ENCODE results near the gene AEBP1. TPM values are rescaled to one million over a fixed set of nuclear protein-coding genes. Genes with fewer than 3 reads are reported as not detected.
A peak's percentile ranks its signal among the peaks of the same experiment; 100 is the strongest.

The AEBP1 gene
- total RNA-seq, 1 donor from 2014 or later = 18.4 TPM

DNA sequence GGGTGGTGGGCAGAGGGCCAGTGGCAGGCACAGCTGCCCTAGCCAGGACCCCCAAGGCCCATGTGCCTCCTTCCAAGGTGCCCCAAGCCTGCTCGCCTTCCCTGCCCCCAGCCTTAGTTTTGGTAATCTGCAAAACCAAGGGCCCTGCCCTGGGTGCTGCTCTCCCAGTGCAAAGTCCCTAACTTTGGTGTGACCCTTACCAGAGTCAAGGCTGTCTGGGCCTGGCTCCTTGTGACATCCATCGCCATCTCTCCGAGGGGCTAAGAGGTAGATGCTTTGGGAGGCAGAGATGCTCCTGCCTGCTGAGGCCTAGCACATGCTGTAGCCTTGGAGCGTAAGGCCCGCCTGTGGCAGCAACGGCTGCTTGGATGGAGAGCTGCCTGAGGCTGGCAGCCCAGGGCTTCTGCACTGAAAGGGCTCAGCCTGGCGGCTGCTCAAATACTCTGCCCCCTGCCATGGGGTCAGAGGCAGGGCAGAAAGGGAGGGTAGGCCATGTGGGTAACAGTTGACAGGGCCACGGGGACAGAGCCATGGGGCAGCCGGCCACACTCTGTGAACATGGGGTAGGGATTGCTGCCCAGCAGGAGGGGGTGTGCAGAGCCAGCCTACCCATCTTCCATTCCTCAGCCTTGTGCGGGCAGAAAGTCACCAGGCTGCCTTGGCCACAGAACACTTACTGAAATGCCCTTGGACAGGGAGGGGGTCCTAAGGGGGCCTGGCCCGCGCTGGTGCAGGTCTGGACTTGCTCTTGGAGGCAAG lies 54.9 kb downstream of the AEBP1 start:
- intact Hi-C loops (cut with micrococcal nuclease) = no loop called here
- DNase-seq (no peak), ATAC-seq (no peak)

DNA sequence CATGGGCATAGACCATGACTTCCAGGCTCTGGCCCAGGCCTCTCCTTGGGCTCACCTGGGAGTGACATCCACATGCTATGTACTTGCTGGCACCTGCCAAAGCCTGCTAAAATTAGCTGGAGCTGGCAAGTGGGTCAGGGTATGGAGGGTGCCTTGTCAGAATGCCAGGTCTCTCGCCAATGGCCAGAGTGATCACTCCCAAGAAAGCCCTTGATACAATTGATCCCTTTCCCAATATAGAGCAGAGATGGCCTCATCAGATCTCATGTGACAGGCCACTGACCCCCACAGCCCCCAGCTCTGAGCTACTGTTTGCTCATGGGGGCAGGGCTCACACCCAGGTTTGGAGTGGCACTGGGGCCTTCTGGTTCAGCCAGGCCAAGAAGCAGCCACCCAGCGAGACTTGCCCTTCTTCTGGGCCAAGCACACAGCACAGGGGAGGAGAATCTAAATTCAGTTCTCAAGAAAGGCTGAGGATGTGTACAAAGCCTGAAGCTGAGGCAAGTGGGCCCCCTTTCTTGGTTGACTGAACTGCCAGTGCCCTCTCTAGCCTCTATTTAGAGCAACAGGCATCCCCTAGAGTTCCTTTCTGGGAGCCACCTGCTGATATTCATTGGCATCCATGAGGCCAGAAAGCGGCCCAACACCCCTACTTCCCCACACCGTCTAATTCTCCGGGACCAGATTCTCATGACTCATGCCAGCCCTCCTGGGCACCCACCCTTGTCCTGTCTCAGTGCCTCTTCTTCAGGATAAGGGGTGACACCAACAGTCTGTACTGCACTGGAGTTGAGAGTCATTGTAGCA lies 55.9 kb downstream of the AEBP1 start:
- peak; percentile 86 for ATAC-seq
- intact Hi-C loops (cut with micrococcal nuclease) = no loop called here

DNA sequence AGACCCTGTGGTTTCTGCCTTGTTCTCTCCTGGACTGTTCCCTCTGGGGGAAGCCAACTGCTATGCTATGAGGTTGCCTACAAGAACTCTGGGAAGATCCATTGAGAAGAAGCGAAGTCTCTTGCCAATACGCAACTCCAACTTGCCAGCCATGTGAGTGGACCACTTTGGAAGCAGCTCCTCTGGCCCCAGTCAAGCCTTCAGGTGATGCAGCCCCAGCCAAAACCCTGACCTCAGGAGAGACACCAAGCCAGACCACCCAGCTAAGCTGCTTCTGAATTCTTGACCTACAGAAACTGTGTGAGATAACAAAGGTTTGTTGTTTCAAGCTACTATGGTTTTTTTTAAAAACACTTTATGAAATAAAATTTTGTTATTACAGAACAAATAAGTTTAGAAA lies 57.2 kb downstream of the AEBP1 start:
- intact Hi-C loops (cut with micrococcal nuclease) = no loop called here
- ATAC-seq (no peak), DNase-seq (no peak)

More for the DNA sequence above, 55.9 kb downstream of the AEBP1 start:
- no peak for DNase-seq

DNA sequence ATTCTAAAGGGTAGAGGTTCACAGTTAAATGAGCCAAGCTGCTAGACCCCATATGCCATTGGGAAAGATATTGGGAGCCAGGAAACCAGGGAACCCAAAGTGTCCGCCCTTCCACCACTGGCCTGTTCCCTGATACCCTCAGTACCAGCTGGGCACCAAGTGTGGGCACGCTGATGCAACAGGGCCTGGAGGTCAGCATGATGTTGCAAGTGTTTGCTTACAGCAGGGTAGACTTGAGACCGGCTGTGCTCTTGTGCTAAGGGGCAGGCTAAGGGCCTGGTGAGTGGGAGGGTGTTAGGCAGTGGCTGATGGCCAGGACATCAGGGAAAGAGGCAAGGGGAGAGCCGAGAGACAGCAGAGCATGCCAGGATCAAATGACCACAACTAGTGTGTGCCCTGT lies 58.0 kb downstream of the AEBP1 start:
- intact Hi-C loops (cut with micrococcal nuclease) = no loop called here
- DNase-seq (no peak), ATAC-seq (no peak)

DNA sequence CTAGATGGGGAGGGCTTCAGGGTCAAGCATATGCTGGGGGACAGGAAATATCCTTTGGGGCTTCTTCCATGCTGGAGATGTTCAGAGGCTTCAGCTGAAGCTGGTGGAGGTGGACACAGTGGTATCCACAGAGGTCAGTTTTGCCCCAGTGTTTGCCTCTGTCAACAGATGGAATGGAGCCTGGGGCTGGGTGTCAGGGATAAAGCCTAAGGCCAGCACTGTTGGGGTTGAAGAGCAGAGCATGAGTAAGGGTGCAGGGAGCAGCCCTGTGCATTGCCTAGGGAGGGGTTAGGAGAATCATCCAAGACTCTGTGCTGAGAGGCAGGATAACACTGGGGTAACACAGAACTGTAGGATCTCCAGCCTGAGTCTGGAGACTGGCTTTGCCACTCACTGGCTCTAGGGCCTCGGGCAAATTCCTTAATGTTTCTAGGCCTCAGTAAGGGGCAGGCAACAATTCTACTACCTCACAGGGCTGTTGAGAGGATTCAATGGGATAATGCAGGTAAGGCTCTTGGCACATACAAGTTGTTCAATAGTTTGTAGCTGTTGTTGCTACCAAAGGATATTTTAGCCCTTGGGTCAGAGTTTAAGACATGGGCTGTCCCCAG lies 58.7 kb downstream of the AEBP1 start:
- ATAC-seq (no peak), DNase-seq (no peak)
- intact Hi-C loops (cut with micrococcal nuclease) = no loop called here

DNA sequence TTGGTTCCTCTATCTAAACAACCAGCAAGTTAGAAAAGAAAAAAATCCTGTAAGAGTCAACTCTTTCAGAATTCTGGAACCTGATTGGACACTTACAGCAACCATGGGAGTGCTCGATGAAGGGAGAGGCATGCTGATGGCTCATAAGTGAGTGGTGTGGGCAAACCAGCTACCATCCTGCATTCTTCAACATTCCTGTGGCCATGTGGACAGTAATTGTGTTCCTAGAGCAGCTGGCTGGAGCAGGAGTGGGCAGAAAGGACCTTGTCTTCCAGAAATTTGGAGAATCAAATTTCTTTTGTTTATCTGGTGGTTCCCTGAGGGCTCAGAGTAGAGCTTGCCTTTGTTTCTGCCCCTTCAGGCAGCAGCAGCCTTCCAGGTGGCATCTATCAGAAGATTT lies 59.4 kb downstream of the AEBP1 start:
- no peak for DNase-seq
- no peak for ATAC-seq
- intact Hi-C loops (cut with micrococcal nuclease) = no loop called here

Small RNA genes lying within 50 kb of the gene (microRNA-seq; reads per million reads assigned to microRNA genes)
- gene MIR6838 (ENCODE audit: borderline number of aligned reads) = 2.9 reads per million

Other genes with a start within 250 kb of the AEBP1 start
- 200 TPM for gene MRPS24, start 234.8 kb upstream of the AEBP1 start, total RNA-seq
- 40.3 TPM for gene URGCP, start 197.7 kb upstream of the AEBP1 start, total RNA-seq
- 42.0 TPM for gene UBE2D4, start 177.9 kb upstream of the AEBP1 start, total RNA-seq
- gene SPDYE1, start 106.4 kb upstream of the AEBP1 start, total RNA-seq = not detected
- 31.2 TPM for gene DBNL, start 59.6 kb upstream of the AEBP1 start, total RNA-seq
- gene PGAM2, start 38.8 kb upstream of the AEBP1 start, total RNA-seq = 967 TPM
- gene POLM, start 21.8 kb upstream of the AEBP1 start, total RNA-seq = 17.6 TPM
- 92.9 TPM for gene POLD2, start 19.2 kb downstream of the AEBP1 start, total RNA-seq
- 2,865 TPM for gene MYL7, start 37.0 kb downstream of the AEBP1 start, total RNA-seq
- gene GCK, start 85.1 kb downstream of the AEBP1 start, total RNA-seq = 1.4 TPM
- 58.4 TPM for gene YKT6, start 96.6 kb downstream of the AEBP1 start, total RNA-seq
- 98.4 TPM for gene CAMK2B, start 221.2 kb downstream of the AEBP1 start, total RNA-seq

Data from left ventricle myocardium superior (tissue), 1 donor.